ENCODE data around the gene ZNF284.
A peak's percentile ranks its signal among the peaks of the same experiment; 100 is the strongest.

DNA sequence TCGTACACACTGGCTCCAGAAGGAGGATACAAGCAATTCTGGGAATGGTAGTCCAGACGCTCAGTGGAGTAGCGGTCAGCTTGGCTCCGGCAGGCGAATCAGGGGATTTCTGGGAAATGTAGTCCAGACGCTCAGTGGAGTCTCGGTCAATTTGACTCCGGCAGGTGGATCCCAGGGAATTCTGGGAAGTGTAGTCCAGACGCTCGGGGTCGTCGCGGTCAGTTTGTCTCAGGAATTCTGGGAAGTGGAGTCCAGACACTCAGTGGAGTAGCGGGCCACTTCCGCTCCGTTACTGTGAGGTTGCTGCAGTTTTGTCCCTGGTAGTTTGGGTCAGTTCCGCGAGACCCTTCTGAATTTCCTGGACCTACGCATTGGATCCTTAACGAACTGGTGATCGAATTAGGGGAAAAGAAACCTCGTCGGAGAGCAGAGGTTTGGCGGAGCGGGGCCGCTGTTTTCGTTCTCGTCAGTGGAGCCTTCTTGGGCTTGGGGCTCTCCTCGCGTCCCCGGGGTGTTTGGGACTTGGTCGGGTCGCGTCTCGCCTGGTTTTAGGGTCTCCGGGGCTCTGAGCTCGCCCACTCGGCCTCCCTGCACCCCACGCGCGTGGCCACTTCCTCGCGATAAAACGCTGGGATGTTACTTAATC is 41.3 kb downstream of the ZNF284 start, which contains the start of gene ZNF225:
- TF ChIP-seq CTCF (IDR thresholded peaks at IDR 0.05) (no peak), MAX (IDR thresholded peaks at IDR 0.05; ENCODE audit: low read depth) (peak; percentile 36; the same call in 1 of the 2 replicates), JUND (IDR thresholded peaks at IDR 0.05) (no peak), GABPA (IDR thresholded peaks at IDR 0.05; ENCODE audit: low read depth) (peak; percentile 88), FOXJ3 (CRISPR knock-in tag; IDR thresholded peaks at IDR 0.05) (no peak), SIN3A (IDR thresholded peaks at IDR 0.05; ENCODE audit: borderline replicate concordance, low read depth, low read length) (no peak), EP300 (IDR thresholded peaks at IDR 0.05; ENCODE audit: borderline replicate concordance in 1 of 2, low read depth in 1 of 2, low read length in 1 of 2) (no peak), TAF1 (IDR thresholded peaks at IDR 0.05; ENCODE audit: borderline replicate concordance, low read depth, low read length) (peak; percentile 36; the same call in 1 of the 2 replicates), USF1 (IDR thresholded peaks at IDR 0.05; ENCODE audit: borderline replicate concordance, low read depth) (peak; percentile 51; the same call in 1 of the 2 replicates), EZH2phosphoT487 (IDR thresholded peaks at IDR 0.05; ENCODE audit: borderline replicate concordance, low read depth) (no peak), RFX5 (IDR thresholded peaks at IDR 0.05; ENCODE audit: low read length) (no peak), SMC3 (IDR thresholded peaks at IDR 0.05; ENCODE audit: low read depth, low read length) (no peak), CHD2 (IDR thresholded peaks at IDR 0.05; ENCODE audit: low read length, partially characterized antibody) (peak; percentile 96), RXRA (IDR thresholded peaks at IDR 0.05; ENCODE audit: borderline replicate concordance, low read depth) (peak; percentile 54; the same call in 1 of the 2 replicates)

All from SK-N-SH (cell line).